ENCODE measurements around the gene LRP2.

LRP2 gene

DNA sequence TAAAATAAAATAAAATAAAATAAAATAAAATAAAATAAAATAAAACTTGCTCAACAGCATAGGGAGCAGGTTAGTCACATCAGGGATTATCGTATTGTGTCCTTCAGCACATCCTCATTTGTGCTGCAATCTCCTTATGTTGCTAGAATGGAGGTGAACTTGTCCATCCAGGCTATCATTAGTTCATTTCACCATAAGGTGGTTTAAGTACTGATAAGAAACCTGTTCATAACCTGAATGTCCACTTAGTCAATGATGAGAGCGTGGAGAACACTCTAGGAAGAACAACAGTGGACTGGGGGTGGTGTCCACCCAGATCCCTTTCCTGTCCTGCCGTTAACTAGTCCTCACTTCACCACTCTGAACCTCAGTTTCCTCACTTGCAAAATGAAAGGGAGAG, 271.1 kb downstream of the LRP2 start:
- DNase-seq (ENCODE audit: low spot score), result no peak

DNA sequence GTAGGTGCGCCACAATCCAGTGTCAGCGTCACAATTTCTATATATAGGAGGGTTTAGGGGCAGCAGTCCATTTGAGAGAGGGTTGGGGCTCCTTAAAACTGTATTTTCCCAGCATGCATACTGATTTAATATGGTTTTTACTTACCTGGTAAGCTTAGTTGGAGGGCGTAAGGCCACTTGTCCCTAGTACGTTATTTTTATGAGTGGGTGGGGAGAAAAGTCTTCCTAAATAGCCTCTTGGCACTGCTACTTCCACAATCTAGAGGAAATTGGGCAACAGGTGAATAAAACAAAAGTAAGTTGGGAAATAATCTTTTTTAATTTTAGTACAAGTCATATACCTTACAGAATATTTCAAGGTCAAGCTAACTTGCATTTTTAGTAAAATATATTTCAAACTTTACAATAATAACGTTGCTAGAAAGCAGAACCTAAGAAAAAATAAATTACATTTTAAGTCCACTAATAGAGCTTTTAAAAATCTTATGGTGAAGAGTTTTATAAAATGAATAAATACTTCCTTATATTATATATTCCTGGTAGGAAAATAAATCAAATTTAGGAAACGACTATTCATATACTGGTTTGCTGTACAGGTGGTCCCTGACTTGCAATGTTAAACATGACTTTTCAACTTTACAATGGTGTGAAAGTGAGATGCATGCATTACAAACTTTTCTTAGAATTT, 272.1 kb downstream of the LRP2 start:
- no peak for DNase-seq (ENCODE audit: low spot score)

- DNase-seq (ENCODE audit: low spot score), result no peak
These were observed 273.2 kb downstream of the LRP2 start for GRCh38 chr2:169089182-169089581.

DNA sequence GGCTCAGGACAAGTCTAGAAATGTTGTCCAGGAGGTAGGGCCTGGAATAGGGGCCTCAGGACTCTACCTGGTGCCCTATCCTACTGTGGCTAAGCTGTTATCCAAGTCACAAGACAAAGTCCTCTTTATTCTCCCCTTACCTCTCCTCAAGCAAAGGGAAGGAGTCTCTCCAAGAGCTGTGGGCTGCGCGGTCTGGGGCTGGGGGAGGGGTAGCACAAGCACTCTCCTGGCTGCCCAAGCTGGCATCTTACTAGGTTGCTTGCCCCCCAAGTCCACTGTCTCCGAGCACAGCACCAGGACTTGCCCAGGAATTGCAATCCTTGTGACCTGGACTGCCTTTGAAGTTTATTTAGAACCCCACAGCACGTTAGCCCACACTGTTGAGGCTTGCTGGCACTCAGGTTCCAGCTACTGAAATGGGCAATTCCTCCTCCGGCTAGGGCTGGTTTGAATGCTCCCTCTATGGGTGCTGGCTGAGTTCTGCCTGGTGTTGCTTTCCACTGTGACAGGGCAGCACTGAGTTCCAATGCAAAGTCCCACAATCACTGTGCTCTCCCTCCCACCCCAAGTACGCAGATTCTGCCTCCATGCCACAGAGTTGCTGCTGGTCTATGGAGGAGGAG, 274.5 kb downstream of the LRP2 start:
- no peak for DNase-seq (ENCODE audit: low spot score)

DNA sequence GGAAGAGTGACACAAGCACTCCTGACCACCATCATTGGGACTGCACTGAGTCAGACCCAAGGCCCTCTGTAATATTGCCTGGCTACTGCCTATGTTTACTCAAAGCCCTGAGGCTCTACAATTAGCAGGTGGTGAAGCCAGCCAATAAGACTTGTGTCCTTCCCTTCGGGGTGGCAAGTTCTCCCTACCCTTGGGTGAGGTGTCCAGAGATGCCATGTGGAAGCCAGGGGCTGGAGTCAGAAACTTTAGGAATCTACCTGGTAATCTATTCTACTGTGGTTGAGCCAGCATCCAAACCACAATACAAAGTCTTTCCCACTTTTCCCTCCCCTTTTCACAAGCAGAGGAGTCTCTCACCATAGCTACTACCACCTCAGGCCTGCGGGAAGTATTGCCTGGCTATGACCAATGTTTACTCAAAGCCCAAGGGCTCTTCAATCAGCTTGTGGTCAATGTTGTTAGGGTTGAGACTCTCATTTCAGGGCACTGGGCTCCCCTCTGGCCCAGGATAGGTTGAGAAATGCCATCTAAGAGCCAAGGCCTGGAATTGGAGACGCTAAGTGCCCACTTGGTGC, 275.4 kb downstream of the LRP2 start:
- no peak for DNase-seq (ENCODE audit: low spot score)

- no peak for DNase-seq (ENCODE audit: low spot score)
These were observed 279.3 kb downstream of the LRP2 start for GRCh38 chr2:169082995-169083394.

DNA sequence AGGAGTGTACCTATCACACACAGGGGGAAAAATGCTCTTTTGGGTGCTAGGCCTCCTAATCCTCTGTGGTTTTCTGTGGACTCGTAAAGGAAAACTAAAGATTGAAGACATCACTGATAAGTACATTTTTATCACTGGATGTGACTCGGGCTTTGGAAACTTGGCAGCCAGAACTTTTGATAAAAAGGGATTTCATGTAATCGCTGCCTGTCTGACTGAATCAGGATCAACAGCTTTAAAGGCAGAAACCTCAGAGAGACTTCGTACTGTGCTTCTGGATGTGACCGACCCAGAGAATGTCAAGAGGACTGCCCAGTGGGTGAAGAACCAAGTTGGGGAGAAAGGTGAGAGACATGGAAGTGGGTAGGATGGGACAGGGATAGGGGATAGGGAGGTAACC, 280.8 kb downstream of the LRP2 start:
- DNase-seq (ENCODE audit: low spot score), result no peak

GRCh38 chr2:169080250-169081069, 281.9 kb downstream of the LRP2 start:
- DNase-seq (ENCODE audit: low spot score), result no peak

DNA sequence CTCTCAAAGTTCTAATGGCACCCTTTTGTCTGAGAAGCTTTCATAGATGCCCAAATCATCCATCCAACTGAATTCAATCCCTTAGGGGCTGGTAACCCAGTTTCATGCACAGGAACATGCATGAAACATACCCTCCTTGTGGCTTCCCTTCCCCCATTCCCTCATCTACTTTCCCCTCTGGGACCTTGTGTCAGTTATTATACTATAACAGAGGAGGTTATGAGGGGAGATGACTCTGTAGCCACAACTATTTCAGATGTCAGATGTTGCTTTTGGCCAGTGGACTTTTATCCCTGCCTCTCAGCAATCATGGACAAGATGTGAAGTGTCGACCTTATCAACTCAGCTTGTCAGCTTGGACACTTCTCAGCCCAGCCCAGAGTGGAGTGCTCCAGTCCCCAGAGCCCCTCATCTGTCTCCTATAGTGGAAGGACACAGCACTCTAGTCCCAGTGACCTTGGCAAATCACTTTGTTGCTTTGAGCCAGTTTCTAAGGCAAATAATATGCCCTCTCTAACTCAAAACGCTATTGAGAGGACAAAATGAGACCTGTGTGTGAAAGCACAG, 284.6 kb downstream of the LRP2 start:
- no peak for DNase-seq (ENCODE audit: low spot score)

All from CD4-positive, alpha-beta T cell treated with Interleukin-6 at 100 ng/mL for 8 hours (primary cell).